ENCODE measurements around the gene OPA1. TPM values are rescaled to one million over a fixed set of nuclear protein-coding genes. Genes with fewer than 3 reads are reported as not detected.

OPA1 gene
- total and polyA plus RNA-seq, 2 of the 13 experiments (the other 11 are each of a cell fraction or from before 2014, with no cell fraction given), result 26.7 to 78.5 TPM

DNA sequence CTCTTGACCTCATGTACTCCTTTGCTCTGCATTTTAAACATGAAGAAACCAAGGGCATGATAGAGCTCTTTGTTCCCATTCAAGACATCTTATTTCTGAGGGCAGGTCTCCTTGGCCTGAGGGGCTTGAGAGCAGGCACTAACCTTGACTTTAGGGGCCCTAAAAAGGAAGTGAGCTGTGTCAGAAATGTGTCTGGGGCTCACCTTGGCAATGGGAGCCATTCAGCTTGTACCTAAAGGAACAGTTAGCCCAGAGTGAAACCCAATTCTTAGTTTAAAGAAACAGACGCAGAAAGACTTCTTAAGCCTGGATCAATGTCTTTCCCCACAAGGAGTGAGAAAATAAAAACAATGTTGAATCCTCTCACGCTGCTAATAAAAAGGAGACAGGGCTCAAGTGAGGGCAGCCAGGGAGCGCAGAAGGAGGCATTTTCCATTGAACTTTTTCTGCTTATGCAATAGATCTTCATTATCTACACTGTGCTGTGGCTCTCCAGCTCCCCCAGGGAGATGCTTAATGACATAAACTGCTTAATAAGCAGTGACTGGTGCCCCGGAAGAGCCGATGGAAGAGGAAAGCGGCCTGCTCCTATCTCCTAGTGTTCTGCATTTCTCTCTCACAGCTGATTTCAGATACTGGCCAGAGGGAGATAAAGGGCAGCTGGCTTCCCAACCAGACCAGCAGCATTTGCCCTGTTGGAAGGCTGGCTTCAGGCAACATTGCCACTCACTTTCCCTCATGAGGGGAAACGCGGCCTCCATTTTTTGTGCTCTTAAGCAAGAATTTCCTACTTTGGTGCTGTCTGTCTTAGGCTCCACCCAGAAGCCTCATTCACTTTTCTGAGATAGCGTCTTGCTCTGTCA is 152.0 kb downstream of the OPA1 start (continued):
- TF ChIP-seq ZBED4 (CRISPR knock-in tag; IDR thresholded peaks at IDR 0.05; ENCODE audit: borderline replicate concordance), result 0 out of 2 replicates have a peak, but pooled peaks have one; percentile 10
- peak; percentile 16; the same call in 1 of the 2 replicates for TF ChIP-seq FOSL2 (CRISPR knock-in tag; IDR thresholded peaks at IDR 0.05)
- no peak for TF ChIP-seq TERF1 (CRISPR knock-in tag; IDR thresholded peaks at IDR 0.05)
- TF ChIP-seq ZNF572 (CRISPR knock-in tag; IDR thresholded peaks at IDR 0.05), result 0 out of 2 replicates have a peak, but pooled peaks have one; percentile 84
- peak; percentile 53; the same call in 1 of the 2 replicates for TF ChIP-seq RXRB (CRISPR knock-in tag; IDR thresholded peaks at IDR 0.05; ENCODE audit: borderline replicate concordance)
- 0 out of 2 replicates have a peak, but pooled peaks have one; percentile 19 for TF ChIP-seq ZNF33B (CRISPR knock-in tag; IDR thresholded peaks at IDR 0.05)
- TF ChIP-seq ZNF644 (CRISPR knock-in tag; IDR thresholded peaks at IDR 0.05; ENCODE audit: low read depth), result peak; percentile 23; the same call in 1 of the 2 replicates
- peak; percentile 16; the same call in 1 of the 2 replicates for TF ChIP-seq DRAP1 (CRISPR knock-in tag; IDR thresholded peaks at IDR 0.05)
- no peak for TF ChIP-seq MLLT10 (CRISPR knock-in tag; IDR thresholded peaks at IDR 0.05)
- peak; percentile 84 for TF ChIP-seq CEBPG (CRISPR knock-in tag; IDR thresholded peaks at IDR 0.05)
- 0 out of 2 replicates have a peak, but pooled peaks have one; percentile 18 for TF ChIP-seq ZNF691 (CRISPR knock-in tag; IDR thresholded peaks at IDR 0.05; ENCODE audit: borderline replicate concordance, low read depth)
- no peak for TF ChIP-seq ZBTB38 (CRISPR knock-in tag; IDR thresholded peaks at IDR 0.05)
- peak; percentile 38 for TF ChIP-seq ELF3 (CRISPR knock-in tag; IDR thresholded peaks at IDR 0.05)
- TF ChIP-seq, protein P1, sequence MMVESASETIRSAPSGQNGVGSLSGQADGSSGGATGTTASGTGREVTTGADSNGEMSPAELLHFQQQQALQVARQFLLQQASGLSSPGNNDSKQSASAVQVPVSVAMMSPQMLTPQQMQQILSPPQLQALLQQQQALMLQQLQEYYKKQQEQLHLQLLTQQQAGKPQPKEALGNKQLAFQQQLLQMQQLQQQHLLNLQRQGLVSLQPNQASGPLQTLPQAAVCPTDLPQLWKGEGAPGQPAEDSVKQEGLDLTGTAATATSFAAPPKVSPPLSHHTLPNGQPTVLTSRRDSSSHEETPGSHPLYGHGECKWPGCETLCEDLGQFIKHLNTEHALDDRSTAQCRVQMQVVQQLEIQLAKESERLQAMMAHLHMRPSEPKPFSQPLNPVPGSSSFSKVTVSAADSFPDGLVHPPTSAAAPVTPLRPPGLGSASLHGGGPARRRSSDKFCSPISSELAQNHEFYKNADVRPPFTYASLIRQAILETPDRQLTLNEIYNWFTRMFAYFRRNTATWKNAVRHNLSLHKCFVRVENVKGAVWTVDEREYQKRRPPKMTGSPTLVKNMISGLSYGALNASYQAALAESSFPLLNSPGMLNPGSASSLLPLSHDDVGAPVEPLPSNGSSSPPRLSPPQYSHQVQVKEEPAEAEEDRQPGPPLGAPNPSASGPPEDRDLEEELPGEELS (CRISPR knock-in tag; IDR thresholded peaks at IDR 0.05), result 0 out of 2 replicates have a peak, but pooled peaks have one; percentile 10
- 0 out of 2 replicates have a peak, but pooled peaks have one; percentile 53 for TF ChIP-seq PAX8 (CRISPR knock-in tag; IDR thresholded peaks at IDR 0.05; ENCODE audit: borderline replicate concordance)
- 0 out of 2 replicates have a peak, but pooled peaks have one; percentile 45 for TF ChIP-seq DMTF1 (CRISPR knock-in tag; IDR thresholded peaks at IDR 0.05)
- TF ChIP-seq ZNF264 (CRISPR knock-in tag; IDR thresholded peaks at IDR 0.05), result peak; percentile 17; the same call in 1 of the 2 replicates
